GM19035 (cell line): ENCODE data around the gene NIPAL4.
A peak's percentile ranks its signal among the peaks of the same experiment; 100 is the strongest.
"Not testable (repeated sequence)": the region's sequence is repeated elsewhere in the genome, so short reads cannot be mapped to it uniquely, and the experiment has no call there.

ENCODE experiments used
- ATAC-seq: cut with Tn5 transposase; IDR thresholded peaks from one replicate; pipeline ENCODE4 v1.9.1; 2021; ENCODE audit not compliant: unreplicated experiment

The NIPAL4 gene

GRCh38 chr5:157463081-157463480, 3.1 kb downstream of the NIPAL4 start:
- ATAC-seq: no peak

GRCh38 chr5:157463621-157464518, 3.9 kb downstream of the NIPAL4 start:
- ATAC-seq: peak; percentile 7

- ATAC-seq: peak; percentile 89
These were observed 4.6 kb downstream of the NIPAL4 start for GRCh38 chr5:157464519-157465171.

GRCh38 chr5:157468293-157468965, 8.4 kb downstream of the NIPAL4 start:
- no peak for ATAC-seq

- ATAC-seq: no peak
These were observed 9.1 kb downstream of the NIPAL4 start for GRCh38 chr5:157469073-157469472.

GRCh38 chr5:157469687-157470086, 9.7 kb downstream of the NIPAL4 start:
- no peak for ATAC-seq

GRCh38 chr5:157470631-157471030, 10.6 kb downstream of the NIPAL4 start:
- ATAC-seq: no peak

GRCh38 chr5:157471709-157472108, 11.7 kb downstream of the NIPAL4 start:
- no peak for ATAC-seq

GRCh38 chr5:157473383-157474320, 13.6 kb downstream of the NIPAL4 start:
- ATAC-seq: no peak

GRCh38 chr5:157475432-157475831, 15.4 kb downstream of the NIPAL4 start:
- ATAC-seq: no peak

GRCh38 chr5:157476702-157477408, 16.8 kb downstream of the NIPAL4 start:
- ATAC-seq: no peak

- no peak for ATAC-seq
These were observed 17.9 kb downstream of the NIPAL4 start for GRCh38 chr5:157477814-157478494.

- ATAC-seq: no peak
These were observed 18.7 kb downstream of the NIPAL4 start for GRCh38 chr5:157478726-157479125.

GRCh38 chr5:157479166-157479565, 19.2 kb downstream of the NIPAL4 start:
- no peak for ATAC-seq

GRCh38 chr5:157479612-157480510, 19.8 kb downstream of the NIPAL4 start:
- no peak for ATAC-seq

- no peak for ATAC-seq
These were observed 21.3 kb downstream of the NIPAL4 start for GRCh38 chr5:157481265-157481664.

GRCh38 chr5:157481666-157482065, 21.7 kb downstream of the NIPAL4 start:
- ATAC-seq: no peak

- not testable (repeated sequence) for ATAC-seq
These were observed 22.7 kb downstream of the NIPAL4 start for GRCh38 chr5:157482702-157483101.
